Fibroblast of lung (primary cell): ENCODE data around the gene RERE.

ENCODE experiments used
- CTCF ChIP-seq, 2 donors: IDR thresholded peaks in 1 of 2; conservative IDR thresholded peaks in 1 of 2; 1 replicate in 1 of 2; 2 replicates in 1 of 2; pipeline ENCODE4 v1.5.1; 2011 to 2012; ENCODE audit warnings: low read length in 2 of 2, control low read depth in 1 of 2, inconsistent platforms in 1 of 2, low read depth in 1 of 2, mild to moderate bottlenecking in 1 of 2
- EZH2 ChIP-seq: IDR thresholded peaks from 2 replicates; pipeline ENCODE4 v1.5.1; 2012; ENCODE audit warnings: low read length, control low read depth, mild to moderate bottlenecking; ENCODE audit errors: missing control alignments

- TF ChIP-seq CTCF (conservative IDR thresholded peaks at IDR 0.05 in 1 of 2, IDR thresholded peaks at IDR 0.05 in 1 of 2; ENCODE audit: low read depth in 1 of 2, low read length in 2 of 2) (no peak), EZH2 (no peak)
Observed at GRCh38 chr1:8746554-8746953, 70.9 kb downstream of the RERE start.
